ENCODE results near the gene KLHL30. TPM values are rescaled to one million over a fixed set of nuclear protein-coding genes. Genes with fewer than 3 reads are reported as not detected.

The KLHL30 gene
- total RNA-seq: not detected in 2 replicates

DNA sequence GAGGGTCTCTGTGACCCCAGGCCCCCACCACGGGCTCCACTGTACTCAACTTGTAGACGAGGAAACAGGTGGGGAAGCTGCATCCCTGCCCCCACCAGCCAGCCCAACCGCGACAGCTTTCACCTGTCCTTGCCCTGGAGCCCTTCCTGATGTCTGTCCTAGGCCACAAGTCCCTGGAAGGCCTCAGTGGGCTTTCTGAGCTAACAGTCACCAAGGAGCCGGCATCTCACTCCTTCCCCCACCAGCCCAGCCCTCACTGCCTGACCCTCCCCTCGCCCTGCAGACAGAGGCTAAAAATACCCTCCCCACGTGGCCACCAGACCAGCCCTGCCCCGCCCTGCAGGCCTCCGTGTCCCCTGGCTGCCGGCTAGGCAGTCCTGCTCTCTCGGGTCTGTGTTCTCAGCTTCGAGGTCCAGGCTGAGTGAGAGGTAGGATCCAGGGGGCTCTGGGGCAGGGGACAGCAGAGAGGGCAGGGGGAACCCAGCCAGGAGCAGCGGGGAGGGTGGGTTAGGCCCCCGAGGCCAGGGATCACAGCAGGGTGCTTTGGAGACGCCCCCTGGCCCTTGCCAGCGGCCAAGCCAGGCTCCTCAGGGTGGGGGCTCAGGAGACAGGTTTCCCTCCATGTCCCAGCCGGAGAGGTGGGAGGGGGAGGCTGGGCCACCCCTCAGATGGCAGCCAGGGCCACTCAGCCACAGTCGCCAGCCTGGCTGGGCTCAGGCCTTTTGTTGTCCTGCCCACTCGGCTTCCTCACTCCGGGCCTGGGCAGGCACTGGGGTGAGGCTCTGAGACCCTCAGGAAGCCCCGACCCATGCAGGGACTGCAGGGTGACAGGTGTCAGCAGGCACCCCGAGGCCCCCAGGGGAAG, at the start of gene KLHL30:
KLHL30 (plus strand) TSS at position 338 of the 865 bp plus-strand sequence. CDS start 2,087 bp downstream, outside the sequence.
- no peak for DNase-seq (ENCODE audit: low read depth, low spot score)

GRCh38 chr2:238090887-238091286, 47.6 kb upstream of the KLHL30 start:
- DNase-seq (ENCODE audit: low read depth, low spot score): no peak

DNA sequence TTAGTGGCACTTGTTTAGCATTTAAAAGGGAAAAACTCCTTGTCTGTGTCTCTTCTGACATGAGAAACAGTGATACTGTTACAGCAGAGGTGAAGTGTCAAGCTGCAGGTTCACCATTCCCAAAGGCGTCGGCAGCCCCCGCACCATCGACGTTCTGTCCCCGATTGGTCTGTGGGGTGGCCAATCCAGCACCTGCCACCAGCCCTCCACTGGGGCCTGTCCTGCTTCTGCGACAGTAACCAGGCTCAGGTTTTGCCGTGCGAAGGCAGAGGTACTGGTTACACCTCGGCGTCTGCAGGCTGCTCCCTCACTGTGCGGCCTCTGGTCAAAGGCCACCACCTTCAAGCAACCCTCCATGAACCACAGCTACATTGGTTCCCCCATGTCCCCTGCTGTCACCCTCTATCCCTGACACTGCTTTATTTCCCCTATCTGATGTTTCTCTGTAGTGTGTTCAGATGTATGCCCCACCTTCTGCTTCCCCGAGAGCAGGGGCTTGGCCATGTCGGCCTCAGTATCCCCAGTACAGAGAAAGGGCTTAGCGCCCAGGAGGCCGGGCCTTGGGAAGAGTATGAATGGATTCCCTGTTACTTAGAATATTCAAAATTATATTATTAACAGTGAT, 46.9 kb upstream of the KLHL30 start:
- DNase-seq (ENCODE audit: low read depth, low spot score): no peak

DNA sequence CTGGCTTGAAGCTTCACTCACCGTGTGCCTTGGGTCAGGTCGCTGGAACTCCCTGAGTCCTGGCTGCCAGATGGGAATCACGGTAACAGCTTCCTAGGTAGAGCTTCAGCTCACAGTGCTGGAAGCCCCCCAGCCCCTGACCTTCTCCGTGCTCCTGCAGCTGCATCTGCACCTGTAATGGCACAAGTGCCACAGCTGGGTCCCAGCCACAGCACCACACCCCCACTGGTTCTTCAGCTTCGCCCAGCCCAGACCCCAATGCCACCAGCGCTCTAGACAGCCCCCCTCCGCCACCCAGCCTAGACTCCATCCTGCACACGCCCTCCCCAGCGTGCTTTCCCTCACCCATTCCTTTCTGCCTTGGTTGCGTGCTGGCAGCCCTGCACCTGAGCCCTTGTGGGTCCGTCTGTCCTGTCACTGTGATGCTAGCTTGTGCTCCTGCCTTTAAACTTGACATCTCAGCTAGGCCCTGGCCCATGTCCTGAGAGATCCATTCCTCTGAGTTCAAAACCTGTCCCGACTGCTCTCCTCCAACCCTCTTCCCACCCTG, 45.9 kb upstream of the KLHL30 start:
- no peak for DNase-seq (ENCODE audit: low read depth, low spot score)

- no peak for DNase-seq (ENCODE audit: low read depth, low spot score)
Observed at GRCh38 chr2:238093181-238094140, 45.0 kb upstream of the KLHL30 start.

DNA sequence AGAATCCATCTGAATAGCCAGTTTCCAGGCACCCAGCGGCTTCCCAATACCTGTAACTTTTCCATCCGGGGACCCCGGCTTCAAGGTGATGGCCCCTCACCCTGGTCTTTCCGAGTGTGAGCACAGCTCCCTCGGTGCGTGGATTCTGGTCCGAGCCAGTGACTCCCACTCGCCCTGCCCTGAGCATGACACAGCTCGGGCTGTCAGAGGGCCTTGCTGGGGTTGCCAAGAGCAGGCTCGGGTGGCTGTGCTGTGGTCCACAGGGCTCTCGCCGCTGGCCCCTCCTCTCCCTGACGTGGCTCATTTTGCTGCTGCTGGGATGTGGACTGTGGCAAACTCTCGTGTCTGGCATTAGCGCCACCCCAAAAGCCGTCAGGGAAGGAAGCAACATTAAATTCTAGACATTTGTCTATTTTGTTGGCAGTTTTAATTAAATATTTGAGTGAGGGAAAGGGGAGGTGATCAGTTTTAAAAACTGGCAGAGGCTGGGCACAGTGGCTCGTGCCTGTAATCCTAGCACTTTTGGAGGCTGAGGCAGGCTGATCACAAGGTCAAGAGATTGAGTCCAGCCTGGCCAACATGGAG, 43.9 kb upstream of the KLHL30 start:
- no peak for DNase-seq (ENCODE audit: low read depth, low spot score)

DNA sequence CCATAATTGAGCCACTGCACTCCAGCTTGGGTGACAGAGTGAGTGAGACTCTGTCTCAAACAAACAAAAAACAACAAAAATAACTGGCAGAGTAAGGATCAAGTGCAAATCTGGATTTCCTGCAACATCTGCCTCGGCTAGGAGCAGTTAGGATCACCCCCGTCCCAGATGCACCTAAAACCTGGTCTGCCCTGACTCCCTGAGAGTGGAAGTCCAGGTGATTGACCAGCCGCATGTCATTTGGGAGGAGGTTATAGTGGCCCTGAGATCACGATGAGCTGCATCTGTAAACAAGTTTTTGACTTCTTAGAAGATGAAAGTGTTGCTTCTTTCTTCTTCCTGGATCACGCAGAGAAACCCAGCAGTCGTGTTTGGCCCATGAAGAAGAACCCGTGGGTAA, 43.3 kb upstream of the KLHL30 start:
- no peak for DNase-seq (ENCODE audit: low read depth, low spot score)

- DNase-seq (ENCODE audit: low read depth, low spot score): no peak
Observed at GRCh38 chr2:238096311-238097011, 42.0 kb upstream of the KLHL30 start.

- DNase-seq (ENCODE audit: low read depth, low spot score): no peak
Observed at GRCh38 chr2:238097201-238097987, 41.1 kb upstream of the KLHL30 start.

DNA sequence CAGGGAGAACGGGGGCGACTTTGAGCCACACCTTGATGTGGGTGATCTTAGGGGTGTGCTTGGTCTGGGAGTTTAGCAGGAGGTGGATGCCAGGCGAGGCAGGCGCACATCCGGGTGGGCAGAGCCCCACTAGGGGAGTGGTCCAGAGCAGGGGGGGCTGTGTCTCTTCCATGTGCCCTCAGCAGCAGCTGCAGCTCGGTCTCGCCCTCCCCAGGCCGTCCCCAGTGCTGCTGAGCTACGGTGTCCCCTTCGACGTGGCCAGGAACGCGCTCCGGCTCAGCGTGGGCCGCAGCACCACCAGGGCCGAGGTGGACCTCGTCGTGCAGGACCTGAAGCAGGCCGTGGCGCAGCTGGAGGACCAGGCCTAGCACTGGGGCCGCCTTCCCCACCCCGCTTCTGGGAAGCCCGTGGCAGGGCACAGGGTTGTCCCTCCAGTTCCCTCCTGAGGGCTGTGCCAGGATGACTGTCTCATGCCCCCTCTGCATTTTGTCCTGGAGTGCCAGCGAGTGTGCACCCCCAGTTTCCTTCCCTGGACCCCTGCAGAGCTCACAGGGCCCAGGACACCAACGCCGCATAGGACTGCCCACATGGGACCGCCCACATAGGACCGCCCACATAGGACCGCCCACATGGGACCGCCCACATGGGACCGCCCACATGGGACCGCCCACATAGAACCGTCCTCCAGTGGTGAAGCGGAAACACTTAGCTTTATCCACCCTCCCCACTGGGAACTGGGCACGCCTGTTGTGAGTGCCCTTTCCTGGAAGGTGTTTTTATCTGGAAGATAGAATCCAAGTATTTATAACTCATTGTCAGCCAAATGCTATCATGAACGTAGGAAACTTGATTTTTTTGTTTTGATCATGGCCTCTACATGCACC, 40.2 kb upstream of the KLHL30 start:
- DNase-seq (ENCODE audit: low read depth, low spot score): peak; percentile 10

- no peak for DNase-seq (ENCODE audit: low read depth, low spot score)
Observed at GRCh38 chr2:238098901-238099713, 39.4 kb upstream of the KLHL30 start.

- DNase-seq (ENCODE audit: low read depth, low spot score): no peak
Observed at GRCh38 chr2:238099714-238100048, 38.8 kb upstream of the KLHL30 start.

DNA sequence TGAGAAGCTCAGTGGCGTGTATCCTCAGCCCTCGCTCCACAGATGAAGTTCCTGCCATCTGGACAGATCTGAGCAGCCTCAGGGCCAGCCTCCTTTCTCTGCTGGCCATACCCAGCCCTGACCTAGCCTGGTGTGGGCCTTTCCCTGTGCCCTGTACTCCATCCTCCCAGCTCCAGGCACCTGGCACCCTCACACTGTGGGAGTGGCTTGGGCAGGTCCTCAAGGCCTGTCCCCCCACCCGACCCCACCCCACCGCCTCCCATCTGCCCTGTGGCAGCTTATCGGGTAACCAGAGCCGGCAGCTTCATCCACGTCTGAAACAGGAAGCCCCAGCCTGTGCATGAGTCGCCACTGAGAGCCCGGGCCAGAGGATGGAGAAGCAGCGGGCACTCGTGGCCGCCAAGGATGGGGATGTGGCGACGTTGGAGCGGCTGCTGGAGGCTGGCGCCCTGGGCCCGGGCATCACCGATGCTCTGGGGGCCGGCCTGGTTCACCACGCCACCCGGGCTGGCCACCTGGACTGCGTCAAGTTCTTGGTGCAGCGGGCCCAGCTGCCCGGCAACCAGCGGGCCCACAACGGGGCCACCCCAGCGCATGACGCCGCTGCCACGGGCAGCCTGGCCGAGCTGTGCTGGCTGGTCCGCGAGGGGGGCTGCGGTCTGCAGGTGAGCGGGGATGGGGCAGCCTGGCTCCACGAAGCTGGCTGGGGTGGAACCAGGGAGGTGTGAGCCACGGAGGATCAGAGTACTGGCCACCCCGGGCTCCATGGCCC, 38.2 kb upstream of the KLHL30 start, which contains the start of gene ESPNL:
ESPNL (plus strand) TSS at position 292 of the 772 bp plus-strand sequence; CDS start at position 372, 80 bp downstream.
- DNase-seq (ENCODE audit: low read depth, low spot score): no peak

GRCh38 chr2:238100821-238101771, 37.4 kb upstream of the KLHL30 start:
- no peak for DNase-seq (ENCODE audit: low read depth, low spot score)
